K562 (cell line): Measurements from ENCODE around the gene PGPEP1. TPM values are rescaled to one million over a fixed set of nuclear protein-coding genes. Genes with fewer than 3 reads are reported as not detected.

ENCODE experiments used
- BRD4 ChIP-seq: fragments of 200-600 bp; sonication (generic); IDR thresholded peaks from 2 replicates; pipeline ENCODE4 v1.6.1; 2017; ENCODE audit warnings: inconsistent platforms
- C11orf30 ChIP-seq: fragments of 450-650 bp; IDR thresholded peaks from 2 replicates; pipeline ENCODE4 v1.6.1; 2016; ENCODE audit warnings: low read depth, mild to moderate bottlenecking
- CBFA2T2 ChIP-seq: fragments of 450-650 bp; conservative IDR thresholded peaks from 2 replicates; pipeline ENCODE4 v1.6.1; 2017; ENCODE audit warnings: mild to moderate bottlenecking
- CTBP1 ChIP-seq: fragments of 450-650 bp; IDR thresholded peaks from 2 replicates; pipeline ENCODE4 v1.6.1; 2016; ENCODE audit warnings: borderline replicate concordance
- GABPB2 ChIP-seq: fragments of 250-450 bp; sonication (Bioruptor Pico); conservative IDR thresholded peaks from 2 replicates; pipeline ENCODE4 v1.5.1; 2021; ENCODE audit warnings: mild to moderate bottlenecking
- KAT2B ChIP-seq: IDR thresholded peaks from one replicate; pipeline ENCODE4 v1.6.1; 2012; ENCODE audit warnings: low read depth, mild to moderate bottlenecking, control low read depth, inconsistent platforms, low read length, moderate library complexity
- MGA ChIP-seq: fragments of 450-650 bp; IDR thresholded peaks from 2 replicates; pipeline ENCODE4 v1.6.1; 2016; ENCODE audit warnings: mild to moderate bottlenecking, moderate library complexity
- NFIC ChIP-seq: fragments of 450-650 bp; IDR thresholded peaks from 2 replicates; pipeline ENCODE4 v1.6.1; 2017; ENCODE audit warnings: mild to moderate bottlenecking, inconsistent platforms
- PTRF ChIP-seq: fragments of 450-650 bp; IDR thresholded peaks from 2 replicates; pipeline ENCODE4 v1.6.1; 2016; ENCODE audit warnings: mild to moderate bottlenecking, missing genetic modification characterization, missing compliant biosample characterization
- ZNF592 ChIP-seq: fragments of 450-650 bp; IDR thresholded peaks from 2 replicates; pipeline ENCODE4 v1.6.1; 2017; ENCODE audit warnings: antibody characterized with exemption, mild to moderate bottlenecking
- ZNF79 ChIP-seq: fragments of 250-450 bp; sonication (Bioruptor Pico); IDR thresholded peaks from 2 replicates; pipeline ENCODE4 v1.4.0; 2020; ENCODE audit warnings: low read depth, mild to moderate bottlenecking, moderate library complexity
- polyA plus RNA-seq, 8 experiments: library from polyadenylated mRNA; depleted of rRNA in 4 of 8; stranded (reverse) in 5 of 8; unstranded in 3 of 8; fragments of >200 nt; fragmentation: Nextera tagmentation in 2 of 8; fragmentation: Illumina TruSeq in 1 of 8; extraction: Ambion mirVana in 2 of 8; extraction: Trizol in 1 of 8; gene quantifications; 2 replicates each; pipeline versions ENCODE4 v1.2.1 to v1.2.3, GENCODE V29; 2011 to 2014; ENCODE audit warnings: inconsistent platforms in 1 of 8, missing spikeins in 1 of 8
- total RNA-seq, 7 experiments: library from RNA; depleted of rRNA in 6 of 7; stranded (reverse); fragments of >200 nt in 6 of 7; fragmentation: Illumina TruSeq in 2 of 7; extraction: Trizol in 2 of 7; gene quantifications; 2 replicates each; pipeline versions ENCODE4 v1.2.1 to v1.2.3, GENCODE V29; 2011 to 2021; ENCODE audit warnings: low replicate concordance in 1 of 7
- TF ChIP-seq, protein P1 (sequence below): fragments of 250-450 bp; sonication (Bioruptor Pico); IDR thresholded peaks from 2 replicates; pipeline ENCODE4 v1.5.0; 2021

Gene PGPEP1
- total and polyA plus RNA-seq, 9 of the 15 experiments (the other 6 are each of a cell fraction or from before 2014, with no cell fraction given) = 10.0 to 69.6 (median 33.5) TPM

GRCh38 chr19:18362934-18363542 lies 22.6 kb downstream of the PGPEP1 start (continued):
- TF ChIP-seq MGA = no peak
- no peak for TF ChIP-seq BRD4
- no peak for TF ChIP-seq PTRF
- TF ChIP-seq KAT2B = no peak
- TF ChIP-seq CBFA2T2 = no peak
- no peak for TF ChIP-seq CTBP1
- no peak for TF ChIP-seq C11orf30
- TF ChIP-seq ZNF79 (CRISPR knock-in tag) = no peak
- peak; percentile 49; the same call in 1 of the 2 replicates for TF ChIP-seq ZNF592
- TF ChIP-seq GABPB2 (CRISPR knock-in tag) = no peak
- TF ChIP-seq, protein P1, sequence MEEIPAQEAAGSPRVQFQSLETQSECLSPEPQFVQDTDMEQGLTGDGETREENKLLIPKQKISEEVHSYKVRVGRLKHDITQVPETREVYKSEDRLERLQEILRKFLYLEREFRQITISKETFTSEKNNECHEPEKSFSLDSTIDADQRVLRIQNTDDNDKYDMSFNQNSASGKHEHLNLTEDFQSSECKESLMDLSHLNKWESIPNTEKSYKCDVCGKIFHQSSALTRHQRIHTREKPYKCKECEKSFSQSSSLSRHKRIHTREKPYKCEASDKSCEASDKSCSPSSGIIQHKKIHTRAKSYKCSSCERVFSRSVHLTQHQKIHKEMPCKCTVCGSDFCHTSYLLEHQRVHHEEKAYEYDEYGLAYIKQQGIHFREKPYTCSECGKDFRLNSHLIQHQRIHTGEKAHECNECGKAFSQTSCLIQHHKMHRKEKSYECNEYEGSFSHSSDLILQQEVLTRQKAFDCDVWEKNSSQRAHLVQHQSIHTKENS (CRISPR knock-in tag) = no peak
- TF ChIP-seq NFIC = no peak
